CD4-positive, alpha-beta T cell (primary cell): Measurements from ENCODE around the gene DMXL2. TPM values are rescaled to one million over a fixed set of nuclear protein-coding genes. Genes with fewer than 3 reads are reported as not detected.

ENCODE experiments used
- ATAC-seq: fragments of 200-7000 bp; cut with Tn5 transposase; one replicate; pipeline ENCODE4 v1.10.0; 2022; ENCODE audit warnings: mild to moderate bottlenecking; ENCODE audit not compliant: poor library complexity
- CTCF ChIA-PET: fragments of 350-600 bp; sonication (Branson Sonifier 250); formaldehyde crosslinking; loops from one replicate; lab custom pipeline; 2021; ENCODE audit warnings: antibody characterized with exemption, inconsistent platforms; lab: Charles Lee
- POLR2A ChIA-PET: fragments of 350-600 bp; sonication (Branson Sonifier 250); formaldehyde crosslinking; loops from one replicate; lab custom pipeline; 2021; ENCODE audit warnings: antibody characterized with exemption, inconsistent platforms; lab: Charles Lee
- DNase-seq, 14 experiments: peaks; one replicate each; pipeline ENCODE4 v3.0.0-alpha.2; 2013 to 2020; ENCODE audit warnings: mixed read lengths in 2 of 14
- H3K27ac ChIP-seq, 2 donors: one replicate each; pipeline versions ENCODE4 v1.5.1 to v1.7.0; 2013; ENCODE audit warnings: low read length in 2 of 2, low read depth in 1 of 2, mild to moderate bottlenecking in 1 of 2
- H3K27me3 ChIP-seq, 2 experiments: 1 replicate in 1 of 2; 2 replicates in 1 of 2; pipeline versions ENCODE4 v1.6.1 to v1.7.0; 2013; ENCODE audit warnings: low read length in 2 of 2, control low read depth in 1 of 2, mild to moderate bottlenecking in 1 of 2, moderate library complexity in 1 of 2; ENCODE audit not compliant: insufficient read depth in 2 of 2, control insufficient read depth in 1 of 2
- H3K36me3 ChIP-seq: one replicate; pipeline ENCODE4 v1.6.1; 2013; ENCODE audit warnings: low read length, control low read depth; ENCODE audit not compliant: insufficient read depth
- H3K4me1 ChIP-seq: one replicate; pipeline ENCODE4 v1.6.1; 2013; ENCODE audit warnings: low read length, control low read depth; ENCODE audit not compliant: insufficient read depth
- H3K4me3 ChIP-seq: one replicate; pipeline ENCODE4 v1.5.1; 2013; ENCODE audit warnings: mild to moderate bottlenecking, low read length, moderate library complexity
- H3K9me3 ChIP-seq, 2 experiments: 1 replicate in 1 of 2; 2 replicates in 1 of 2; pipeline versions ENCODE4 v1.6.1 to v1.7.0; 2013; ENCODE audit warnings: low read length in 2 of 2, mild to moderate bottlenecking in 2 of 2, control low read depth in 1 of 2, moderate library complexity in 1 of 2; ENCODE audit not compliant: control insufficient read depth in 1 of 2, insufficient read depth in 1 of 2
- H3K27ac Mint-ChIP-seq: one replicate; pipeline ENCODE4 v1.8.0; 2020; ENCODE audit warnings: mixed read lengths
- H3K27me3 Mint-ChIP-seq: one replicate; pipeline ENCODE4 v1.8.0; 2021; ENCODE audit warnings: mixed read lengths
- H3K36me3 Mint-ChIP-seq: one replicate; pipeline ENCODE4 v1.8.0; 2021; ENCODE audit warnings: low read depth, mixed read lengths
- H3K4me1 Mint-ChIP-seq: one replicate; pipeline ENCODE4 v1.8.0; 2021; ENCODE audit warnings: low read depth, mixed read lengths
- H3K4me3 Mint-ChIP-seq: one replicate; pipeline ENCODE4 v1.8.0; 2020; ENCODE audit warnings: mild to moderate bottlenecking, mixed read lengths
- H3K9me3 Mint-ChIP-seq: one replicate; pipeline ENCODE4 v1.8.0; 2020; ENCODE audit warnings: mixed read lengths
- intact Hi-C, 2 experiments: fragments of 100-400 bp; cut with DNase I in 1 of 2; cut with micrococcal nuclease in 1 of 2; formaldehyde crosslinking; loops; one replicate each; pipeline versions ENCODE4 v1.15.1 to v1.9.0; 2023 to 2025; cut with DNase I, micrococcal nuclease
- polyA plus RNA-seq, 2 donors: library from polyadenylated mRNA; unstranded; fragments of 120-200 nt; gene quantifications; one replicate each; pipeline ENCODE4 v1.2.1, GENCODE V29; 2013
- total RNA-seq, 174 experiments: library from RNA in 2 of 174; stranded (reverse) in 2 of 174; gene quantifications; one replicate each; pipeline ENCODE4 v1.2.3 and lab custom pipeline; 2021 to 2026
- TF ChIP-seq, protein P1 (sequence below): fragments of 200-600 bp; IDR thresholded peaks from one replicate; pipeline ENCODE4 v1.8.0; 2022; ENCODE audit warnings: antibody characterized with exemption, mild to moderate bottlenecking

The DMXL2 gene, protein sequence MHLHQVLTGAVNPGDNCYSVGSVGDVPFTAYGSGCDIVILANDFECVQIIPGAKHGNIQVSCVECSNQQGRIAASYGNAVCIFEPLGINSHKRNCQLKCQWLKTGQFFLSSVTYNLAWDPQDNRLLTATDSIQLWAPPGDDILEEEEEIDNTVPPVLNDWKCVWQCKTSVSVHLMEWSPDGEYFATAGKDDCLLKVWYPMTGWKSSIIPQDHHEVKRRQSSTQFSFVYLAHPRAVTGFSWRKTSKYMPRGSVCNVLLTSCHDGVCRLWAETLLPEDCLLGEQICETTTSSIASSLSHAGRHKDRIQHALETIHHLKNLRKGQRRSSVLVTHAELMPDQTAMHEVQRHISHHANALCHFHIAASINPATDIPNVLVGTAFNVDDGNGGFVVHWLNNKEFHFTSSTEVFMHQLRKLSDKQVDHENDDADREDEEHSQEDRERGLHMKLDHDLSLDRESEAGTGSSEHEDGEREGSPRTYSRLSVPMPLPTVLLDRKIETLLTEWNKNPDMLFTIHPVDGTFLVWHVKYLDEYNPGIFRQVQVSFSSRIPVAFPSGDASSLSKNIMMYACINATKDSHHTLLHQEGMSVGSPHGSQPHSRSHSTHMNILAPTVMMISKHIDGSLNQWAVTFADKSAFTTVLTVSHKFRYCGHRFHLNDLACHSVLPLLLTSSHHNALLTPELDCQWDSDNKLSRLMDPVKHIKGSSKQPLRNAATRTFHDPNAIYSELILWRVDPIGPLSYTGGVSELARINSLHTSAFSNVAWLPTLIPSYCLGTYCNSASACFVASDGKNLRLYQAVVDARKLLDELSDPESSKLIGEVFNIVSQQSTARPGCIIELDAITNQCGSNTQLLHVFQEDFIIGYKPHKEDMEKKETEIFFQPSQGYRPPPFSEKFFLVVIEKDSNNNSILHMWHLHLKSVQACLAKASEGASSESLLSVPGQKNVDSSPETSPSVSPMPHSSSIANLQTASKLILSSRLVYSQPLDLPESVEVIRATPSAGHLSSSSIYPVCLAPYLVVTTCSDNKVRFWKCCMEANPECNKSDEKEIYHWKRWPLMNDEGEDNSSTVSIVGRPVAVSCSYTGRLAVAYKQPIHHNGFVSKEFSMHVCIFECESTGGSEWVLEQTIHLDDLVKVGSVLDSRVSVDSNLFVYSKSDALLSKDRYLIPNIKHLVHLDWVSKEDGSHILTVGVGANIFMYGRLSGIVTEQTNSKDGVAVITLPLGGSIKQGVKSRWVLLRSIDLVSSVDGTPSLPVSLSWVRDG (N-terminal part only)
- total RNA-seq (1 to 10 TPM; 4.7 to 5.5 TPM), total RNA-seq (lab: John Stamatoyannopoulos, UW) (1.9 to 27.7 (median 11.0) reads per million in 172 experiments)
- polyA plus RNA-seq (2013, experiment 1 of 2): 14.8 TPM
- polyA plus RNA-seq (2013, experiment 2 of 2): 16.6 TPM

DNA sequence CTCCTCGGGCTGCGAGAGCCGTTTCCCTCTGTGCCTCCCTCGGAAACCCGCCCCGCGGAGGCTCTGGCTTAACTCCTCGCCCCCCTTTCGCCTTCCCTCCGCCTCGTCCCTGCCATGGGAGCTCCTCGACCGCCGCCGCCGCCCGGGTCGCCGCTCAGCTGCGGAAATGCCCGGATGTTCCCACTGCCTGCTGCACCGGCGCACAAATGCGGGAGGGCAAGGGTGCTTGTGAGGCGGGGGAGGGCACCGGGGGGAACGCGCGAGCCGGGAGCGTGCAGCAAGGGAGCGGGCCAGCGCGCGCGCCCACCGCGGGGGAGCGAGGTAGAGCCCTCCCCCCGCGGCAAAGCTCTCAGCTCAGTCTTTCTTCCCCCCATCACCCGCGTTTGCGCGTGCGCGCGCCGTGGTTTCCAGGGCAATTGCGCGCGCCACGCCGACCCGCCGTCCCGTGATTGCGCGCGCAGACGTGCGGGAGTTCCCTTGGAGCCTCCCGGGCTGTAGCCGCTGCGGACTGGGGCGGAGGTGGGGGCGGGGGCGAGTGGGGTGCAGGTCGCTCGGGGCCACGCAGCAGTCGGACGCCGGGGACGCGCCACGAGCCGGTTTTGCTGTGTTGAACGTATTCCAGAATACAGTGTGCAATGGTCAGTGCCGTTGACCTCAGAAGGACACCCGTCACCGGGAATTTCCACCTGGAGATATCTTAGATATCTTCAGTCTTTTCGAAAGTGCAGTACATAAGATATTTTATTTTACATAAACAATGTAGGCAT is at the start of gene DMXL2:
TSS of gene DMXL2 (minus strand) at position 168 of the 767 bp plus-strand sequence. CDS start 226 bp downstream, outside the sequence.
- DNase-seq (peak; percentile 31 to 86 (median 58)), ATAC-seq (peak; percentile 77)
- Mint-ChIP-seq H3K9me3 (no peaks in the 10 kb centered on the region), H3K27me3 (peaks cover 14% of the 10 kb centered on the region), H3K4me3 (peak within 1 kb of the TSS; percentile 92), H3K36me3 (no peaks in the 10 kb centered on the region), H3K4me1 (peaks cover 15% of the 10 kb centered on the region), H3K27ac (peak within 1 kb of the TSS; percentile 31)
- CTCF ChIA-PET: interaction anchor here (1.0 kb wide), 1 partner anchor 154 kb away, joined by 3 read pairs; no protein-coding TSS in a partner anchor
- H3K27ac ChIP-seq: no peak within 1 kb of the TSS
- TF ChIP-seq, protein P1, sequence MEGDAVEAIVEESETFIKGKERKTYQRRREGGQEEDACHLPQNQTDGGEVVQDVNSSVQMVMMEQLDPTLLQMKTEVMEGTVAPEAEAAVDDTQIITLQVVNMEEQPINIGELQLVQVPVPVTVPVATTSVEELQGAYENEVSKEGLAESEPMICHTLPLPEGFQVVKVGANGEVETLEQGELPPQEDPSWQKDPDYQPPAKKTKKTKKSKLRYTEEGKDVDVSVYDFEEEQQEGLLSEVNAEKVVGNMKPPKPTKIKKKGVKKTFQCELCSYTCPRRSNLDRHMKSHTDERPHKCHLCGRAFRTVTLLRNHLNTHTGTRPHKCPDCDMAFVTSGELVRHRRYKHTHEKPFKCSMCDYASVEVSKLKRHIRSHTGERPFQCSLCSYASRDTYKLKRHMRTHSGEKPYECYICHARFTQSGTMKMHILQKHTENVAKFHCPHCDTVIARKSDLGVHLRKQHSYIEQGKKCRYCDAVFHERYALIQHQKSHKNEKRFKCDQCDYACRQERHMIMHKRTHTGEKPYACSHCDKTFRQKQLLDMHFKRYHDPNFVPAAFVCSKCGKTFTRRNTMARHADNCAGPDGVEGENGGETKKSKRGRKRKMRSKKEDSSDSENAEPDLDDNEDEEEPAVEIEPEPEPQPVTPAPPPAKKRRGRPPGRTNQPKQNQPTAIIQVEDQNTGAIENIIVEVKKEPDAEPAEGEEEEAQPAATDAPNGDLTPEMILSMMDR: no peak
- H3K27me3 ChIP-seq: no peaks in the 10 kb centered on the region
- H3K9me3 ChIP-seq: peaks cover 0 to 4% of the 10 kb centered on the region in 2 experiments
- no peaks in the 10 kb centered on the region for H3K36me3 ChIP-seq
- H3K4me3 ChIP-seq: peak within 1 kb of the TSS; percentile 76
- intact Hi-C loops: no loop called here
- POLR2A ChIA-PET: interaction anchor here (0.8 to 2.4 kb wide), 4 partner anchors 27 to 373 kb away, joined by 3 to 10 read pairs (median 6); partner anchors contain the start of gene LYSMD2
- H3K4me1 ChIP-seq: peaks cover 7% of the 10 kb centered on the region

DNA sequence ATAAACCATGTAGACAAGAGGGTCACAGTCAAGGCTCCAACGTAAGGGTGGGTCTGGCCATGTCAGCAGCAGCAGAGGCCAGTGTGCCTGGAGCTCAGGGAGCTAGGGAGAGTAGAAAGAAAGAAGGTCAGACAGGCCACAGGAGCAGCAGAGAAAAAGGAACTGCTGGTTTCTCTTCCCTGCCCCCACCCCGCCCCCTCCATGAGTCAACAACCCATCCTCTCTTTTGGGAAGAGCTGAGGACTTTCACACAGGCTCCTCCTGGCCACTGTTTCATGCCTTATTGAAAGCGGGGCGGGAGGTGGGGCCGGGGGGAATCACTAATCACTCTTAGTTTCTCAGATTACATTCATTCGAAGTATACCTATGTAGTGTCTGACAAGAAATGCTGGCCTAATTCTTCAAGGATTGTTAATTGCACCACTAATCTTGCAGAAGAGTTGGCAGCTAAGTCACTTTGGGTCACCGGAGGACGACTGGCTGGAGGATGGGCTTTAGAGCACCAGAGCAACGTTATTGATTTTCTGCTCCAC is 49.6 kb upstream of the DMXL2 start:
- DNase-seq: peak in 2 of 14 experiments; percentile 26 to 34
- ChIA-PET POLR2A (no interaction called here), CTCF (no interaction called here)
- H3K4me3 Mint-ChIP-seq: no peak overlapping the region
- H3K36me3 Mint-ChIP-seq: no peaks in the 10 kb centered on the region
- no peaks in the 10 kb centered on the region for H3K4me1 Mint-ChIP-seq
- H3K4me1 ChIP-seq: no peaks in the 10 kb centered on the region
- intact Hi-C loops: no loop called here
- ATAC-seq: no peak
- no peaks in the 10 kb centered on the region for H3K9me3 Mint-ChIP-seq
- no peak overlapping the region for H3K27ac ChIP-seq
- no peak overlapping the region for H3K27ac Mint-ChIP-seq
- no peaks in the 10 kb centered on the region for H3K36me3 ChIP-seq
- H3K27me3 Mint-ChIP-seq: peaks cover 19% of the 10 kb centered on the region
- no peaks in the 10 kb centered on the region for H3K9me3 ChIP-seq
- peaks cover 4 to 11% of the 10 kb centered on the region in 2 experiments for H3K27me3 ChIP-seq
- TF ChIP-seq, protein P1: no peak
- H3K4me3 ChIP-seq: no peak overlapping the region
